Endodermal cell (in vitro differentiated cells): ENCODE results near the gene IRGQ. TPM values are rescaled to one million over a fixed set of nuclear protein-coding genes. Genes with fewer than 3 reads are reported as not detected.

Source experiments
- DNase-seq: peaks from one replicate; pipeline ENCODE4 v3.0.0-alpha.2; 2017
- H3K27ac ChIP-seq: 2 replicates; pipeline ENCODE4 v1.5.1; 2013; ENCODE audit warnings: mild to moderate bottlenecking, low read depth, low read length, moderate library complexity
- H3K27me3 ChIP-seq: 2 replicates; pipeline ENCODE4 v1.6.1; 2013; ENCODE audit warnings: mild to moderate bottlenecking, low read length, moderate library complexity; ENCODE audit not compliant: insufficient read depth, control insufficient read depth, poor library complexity, severe bottlenecking
- H3K36me3 ChIP-seq: 2 replicates; pipeline ENCODE4 v1.7.0; 2013; ENCODE audit warnings: mild to moderate bottlenecking, low read length, moderate library complexity; ENCODE audit not compliant: control insufficient read depth, insufficient read depth
- H3K4me1 ChIP-seq: one replicate; pipeline ENCODE4 v1.7.0; 2013; ENCODE audit warnings: low read length; ENCODE audit not compliant: control insufficient read depth, insufficient read depth
- H3K4me3 ChIP-seq: 2 replicates; pipeline ENCODE4 v1.5.1; 2013; ENCODE audit warnings: mild to moderate bottlenecking, low read length, moderate library complexity
- H3K9ac ChIP-seq: 2 replicates; pipeline ENCODE4 v1.6.1; 2013; ENCODE audit warnings: mild to moderate bottlenecking, low read length, moderate library complexity; ENCODE audit not compliant: poor library complexity, severe bottlenecking; ENCODE audit errors: extremely low read depth
- H3K9me3 ChIP-seq: 2 replicates; pipeline ENCODE4 v1.6.1; 2013; ENCODE audit warnings: mild to moderate bottlenecking, low read length, moderate library complexity; ENCODE audit not compliant: control insufficient read depth
- H3K27ac Mint-ChIP-seq: 2 replicates; pipeline ENCODE4 v1.8.0; 2020; ENCODE audit warnings: mixed read lengths
- H3K27me3 Mint-ChIP-seq: 2 replicates; pipeline ENCODE4 v1.8.0; 2021; ENCODE audit warnings: mild to moderate bottlenecking, mixed read lengths; ENCODE audit not compliant: insufficient read depth
- H3K36me3 Mint-ChIP-seq: 2 replicates; pipeline ENCODE4 v1.8.0; 2020; ENCODE audit warnings: low read depth, mixed read lengths
- H3K4me1 Mint-ChIP-seq: 2 replicates; pipeline ENCODE4 v1.8.0; 2020; ENCODE audit warnings: mixed read lengths
- H3K4me3 Mint-ChIP-seq: 2 replicates; pipeline ENCODE4 v1.8.0; 2020; ENCODE audit warnings: mild to moderate bottlenecking, moderate library complexity, mixed read lengths
- H3K9me3 Mint-ChIP-seq: 2 replicates; pipeline ENCODE4 v1.8.0; 2020; ENCODE audit warnings: mild to moderate bottlenecking, mixed read lengths
- CTCF ChIP-seq: fragments of 200-600 bp; sonication (generic); conservative IDR thresholded peaks from 2 replicates; pipeline ENCODE4 v1.5.0; 2021; ENCODE audit warnings: antibody characterized with exemption, mild to moderate bottlenecking
- WGBS, 2 experiments: methylation state at CpG; one replicate each; pipeline versions ENCODE4 v1.1.5 to v1.1.7; 2013; ENCODE audit warnings: missing lambda C conversion rate in 2 of 2, mixed read lengths in 1 of 2; ENCODE audit not compliant: insufficient coverage in 1 of 2, insufficient read length in 1 of 2; 5-methylcytosine and 5-hydroxymethylcytosine counted together
- total RNA-seq, 2 donors: library from RNA; stranded (reverse); fragmentation: NEBNext Ultra II Directional in 1 of 2; extraction: Animal tissue kit (Norgen Biotek cat#: 25700) in 1 of 2; gene quantifications; 2 replicates in 1 of 2; 3 replicates in 1 of 2; pipeline ENCODE4 v1.2.1, GENCODE V29; 2021

The IRGQ gene
- total RNA-seq, 2 donors from 2014 or later: 39.7 to 46.0 TPM

DNA sequence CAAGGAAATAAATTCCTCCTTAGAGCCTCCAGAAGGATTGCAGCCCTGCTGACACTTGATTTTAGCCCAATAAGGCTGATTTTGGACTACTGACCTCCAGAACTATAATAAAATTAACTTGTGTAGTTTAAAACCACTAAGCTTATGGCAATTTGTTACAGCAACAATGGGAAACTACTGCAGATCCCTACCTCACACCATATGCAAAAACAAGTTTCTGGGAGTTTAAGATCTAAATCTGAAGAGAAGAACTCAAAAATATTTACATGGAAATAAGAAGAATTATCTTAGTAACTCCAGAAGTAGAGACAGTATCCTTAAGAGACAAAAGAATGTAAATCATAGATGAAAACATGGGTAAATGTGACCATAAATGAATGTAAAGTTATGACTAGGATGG is 57.0 kb downstream of the IRGQ start:
- peaks cover 2% of the 10 kb centered on the region for H3K27me3 Mint-ChIP-seq
- no peak overlapping the region for H3K27ac Mint-ChIP-seq
- peaks cover 71% of the 10 kb centered on the region for H3K36me3 Mint-ChIP-seq
- TF ChIP-seq CTCF: no peak
- Histone ChIP-seq H3K4me3 (no peak overlapping the region), H3K9ac (no peak overlapping the region), H3K36me3 (peaks cover 57% of the 10 kb centered on the region), H3K9me3 (peaks cover 15% of the 10 kb centered on the region), H3K4me1 (no peaks in the 10 kb centered on the region), H3K27me3 (no peaks in the 10 kb centered on the region), H3K27ac (no peak overlapping the region)
- H3K4me1 Mint-ChIP-seq: peaks cover 2% of the 10 kb centered on the region
- no peak overlapping the region for H3K4me3 Mint-ChIP-seq
- H3K9me3 Mint-ChIP-seq: peaks cover 22% of the 10 kb centered on the region
- DNase-seq: no peak

- Histone ChIP-seq H3K9ac (no peak overlapping the region), H3K4me1 (no peaks in the 10 kb centered on the region), H3K4me3 (no peak overlapping the region), H3K27ac (no peak overlapping the region), H3K27me3 (no peaks in the 10 kb centered on the region), H3K36me3 (peaks cover 30% of the 10 kb centered on the region), H3K9me3 (peaks cover 15% of the 10 kb centered on the region)
- peak overlapping the region; percentile 82 for H3K27ac Mint-ChIP-seq
- H3K9me3 Mint-ChIP-seq: peaks cover 17% of the 10 kb centered on the region
- H3K27me3 Mint-ChIP-seq: peaks cover 3% of the 10 kb centered on the region
- peak; percentile 85 for TF ChIP-seq CTCF
- peaks cover 35% of the 10 kb centered on the region for H3K36me3 Mint-ChIP-seq
- WGBS, 2 experiments: 84 to 87% methylated on average over 28 to 62 of the region's 62 CpGs
- peaks cover 5% of the 10 kb centered on the region for H3K4me1 Mint-ChIP-seq
- peak; percentile 96 for DNase-seq
- no peak overlapping the region for H3K4me3 Mint-ChIP-seq
These were observed 60.8 kb downstream of the IRGQ start for GRCh38 chr19:43534816-43535761.

Other genes starting within 250 kb of the IRGQ start
- gene CD177, start 242.4 kb downstream of the IRGQ start, total RNA-seq: 1 to 10 TPM; 3.0 to 6.0 TPM
- under 1 TPM in 1 of 2 donors, not detected in 1; 0.59 TPM for gene TEX101, start 181.2 kb downstream of the IRGQ start, total RNA-seq
- under 1 TPM; 0.33 to 0.51 TPM for gene LYPD3, start 130.5 kb downstream of the IRGQ start, total RNA-seq
- gene PHLDB3, start 91.4 kb downstream of the IRGQ start, total RNA-seq: 10 to 100 TPM in 1 of 2 donors, 1 to 10 TPM in 1; 7.7 to 13.5 TPM
- gene ETHE1, start 68.9 kb downstream of the IRGQ start, total RNA-seq: 10 to 100 TPM; 13.0 to 15.2 TPM
- gene ZNF575, start 62.9 kb downstream of the IRGQ start, total RNA-seq: under 1 TPM; 0.22 TPM
- 10 to 100 TPM; 48.8 to 52.1 TPM for gene XRCC1, start 20.6 kb downstream of the IRGQ start, total RNA-seq
- 10 to 100 TPM in 1 of 2 donors, 1 to 10 TPM in 1; 7.7 to 12.2 TPM for gene PINLYP, start 20.3 kb downstream of the IRGQ start, total RNA-seq
- gene ZNF576, start 461 bp upstream of the IRGQ start, total RNA-seq: 10 to 100 TPM; 11.9 to 12.1 TPM
- under 1 TPM; 0.35 to 0.37 TPM for gene SRRM5, start 16.0 kb upstream of the IRGQ start, total RNA-seq
- 10 to 100 TPM; 44.3 to 46.8 TPM for gene ZNF428, start 23.5 kb upstream of the IRGQ start, total RNA-seq
- gene CADM4, start 43.7 kb upstream of the IRGQ start, total RNA-seq: 10 to 100 TPM in 1 of 2 donors, 1 to 10 TPM in 1; 9.3 to 19.9 TPM
- gene PLAUR, start 74.0 kb upstream of the IRGQ start, total RNA-seq: 10 to 100 TPM; 14.7 to 21.5 TPM
- gene IRGC, start 119.9 kb upstream of the IRGQ start, total RNA-seq: not detected
- 10 to 100 TPM; 44.6 to 53.8 TPM for gene SMG9, start 158.8 kb upstream of the IRGQ start, total RNA-seq
- gene KCNN4, start 184.8 kb upstream of the IRGQ start, total RNA-seq: not detected
- under 1 TPM in 1 of 2 donors, not detected in 1; 0.11 TPM for gene LYPD5, start 206.3 kb upstream of the IRGQ start, total RNA-seq
- gene ZNF283, start 231.2 kb upstream of the IRGQ start, total RNA-seq: 10 to 100 TPM in 1 of 2 donors, 1 to 10 TPM in 1; 7.1 to 10.1 TPM